ENCODE measurements around the gene SLC6A5. TPM values are rescaled to one million over a fixed set of nuclear protein-coding genes. Genes with fewer than 3 reads are reported as not detected.

SLC6A5 gene
- total and polyA plus RNA-seq, 9 donors, result 0.12 TPM; not detected in 8

DNA sequence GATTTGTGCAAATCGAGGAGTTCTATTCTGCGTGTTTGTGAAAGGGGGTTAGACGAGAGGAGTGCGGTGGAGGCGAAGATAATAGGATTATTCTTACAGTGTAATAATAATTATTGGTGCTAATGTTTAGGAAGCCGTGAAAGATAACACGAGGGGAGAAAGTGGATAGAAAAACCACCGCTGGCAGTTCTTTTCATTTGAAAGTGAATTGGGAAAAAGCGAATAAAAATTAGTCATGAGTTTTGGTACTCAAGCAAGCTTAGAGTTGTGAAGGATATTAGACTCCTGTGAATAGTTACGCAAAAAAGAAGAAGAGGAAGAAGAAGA is 575 bp downstream of the SLC6A5 start:
- H3K27me3 ChIP-seq, result no peaks in the 10 kb centered on the region
- H3K27ac ChIP-seq, result no peak overlapping the region
- intact Hi-C loops (cut with DNase I), result loop anchor here in 1 of 4 donors (10.0 kb wide), 1 partner anchor 195 kb away; no protein-coding TSS in a partner anchor
- H3K4me3 ChIP-seq, result no peak overlapping the region
- H3K4me1 ChIP-seq (ENCODE audit: insufficient read depth), result no peaks in the 10 kb centered on the region
- H3K36me3 ChIP-seq, result no peaks in the 10 kb centered on the region
- 14 to 20% (median 18%) methylated on average over 10 of the region's 10 CpGs for WGBS, 3 donors
- no peaks in the 10 kb centered on the region for H3K9me3 ChIP-seq
- TF ChIP-seq POLR2A (IDR thresholded peaks at IDR 0.05) (no peak), EP300 (IDR thresholded peaks at IDR 0.05) (no peak)
- TF ChIP-seq, protein P1, sequence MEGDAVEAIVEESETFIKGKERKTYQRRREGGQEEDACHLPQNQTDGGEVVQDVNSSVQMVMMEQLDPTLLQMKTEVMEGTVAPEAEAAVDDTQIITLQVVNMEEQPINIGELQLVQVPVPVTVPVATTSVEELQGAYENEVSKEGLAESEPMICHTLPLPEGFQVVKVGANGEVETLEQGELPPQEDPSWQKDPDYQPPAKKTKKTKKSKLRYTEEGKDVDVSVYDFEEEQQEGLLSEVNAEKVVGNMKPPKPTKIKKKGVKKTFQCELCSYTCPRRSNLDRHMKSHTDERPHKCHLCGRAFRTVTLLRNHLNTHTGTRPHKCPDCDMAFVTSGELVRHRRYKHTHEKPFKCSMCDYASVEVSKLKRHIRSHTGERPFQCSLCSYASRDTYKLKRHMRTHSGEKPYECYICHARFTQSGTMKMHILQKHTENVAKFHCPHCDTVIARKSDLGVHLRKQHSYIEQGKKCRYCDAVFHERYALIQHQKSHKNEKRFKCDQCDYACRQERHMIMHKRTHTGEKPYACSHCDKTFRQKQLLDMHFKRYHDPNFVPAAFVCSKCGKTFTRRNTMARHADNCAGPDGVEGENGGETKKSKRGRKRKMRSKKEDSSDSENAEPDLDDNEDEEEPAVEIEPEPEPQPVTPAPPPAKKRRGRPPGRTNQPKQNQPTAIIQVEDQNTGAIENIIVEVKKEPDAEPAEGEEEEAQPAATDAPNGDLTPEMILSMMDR (IDR thresholded peaks at IDR 0.05), result no peak
- no peak for DNase-seq

DNA sequence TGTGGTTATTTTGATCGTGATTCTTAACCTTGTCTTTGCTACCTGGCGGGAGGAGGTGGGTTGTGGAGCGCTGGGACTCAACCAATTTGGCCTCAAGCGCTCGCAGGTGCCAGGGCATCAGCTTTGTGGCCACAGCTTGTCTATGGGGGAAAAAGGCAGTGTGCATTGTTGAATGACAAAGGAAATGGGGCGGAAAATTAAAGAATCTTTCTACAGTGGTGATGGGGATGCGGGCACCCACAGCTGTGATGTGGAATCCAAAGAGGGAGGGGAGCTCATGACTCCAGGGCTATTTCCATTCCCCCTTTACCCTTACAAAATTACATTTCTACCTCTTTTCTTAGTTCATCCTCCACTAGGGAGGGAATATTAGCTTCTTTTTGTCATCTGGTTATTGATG is 1.1 kb downstream of the SLC6A5 start:
- H3K27me3 ChIP-seq, result no peaks in the 10 kb centered on the region
- TF ChIP-seq EP300 (IDR thresholded peaks at IDR 0.05) (no peak), POLR2A (IDR thresholded peaks at IDR 0.05) (no peak)
- TF ChIP-seq, protein P1 (IDR thresholded peaks at IDR 0.05), result no peak
- intact Hi-C loops (cut with DNase I), result loop anchor here in 1 of 4 donors (10.0 kb wide), 1 partner anchor 196 kb away; no protein-coding TSS in a partner anchor
- no peak overlapping the region for H3K4me3 ChIP-seq
- no peaks in the 10 kb centered on the region for H3K4me1 ChIP-seq (ENCODE audit: insufficient read depth)
- no peak for DNase-seq
- no peaks in the 10 kb centered on the region for H3K36me3 ChIP-seq
- no peak overlapping the region for H3K27ac ChIP-seq
- 12 to 15% (median 12%) methylated on average over 7 of the region's 7 CpGs for WGBS, 3 donors
- H3K9me3 ChIP-seq, result no peaks in the 10 kb centered on the region

DNA sequence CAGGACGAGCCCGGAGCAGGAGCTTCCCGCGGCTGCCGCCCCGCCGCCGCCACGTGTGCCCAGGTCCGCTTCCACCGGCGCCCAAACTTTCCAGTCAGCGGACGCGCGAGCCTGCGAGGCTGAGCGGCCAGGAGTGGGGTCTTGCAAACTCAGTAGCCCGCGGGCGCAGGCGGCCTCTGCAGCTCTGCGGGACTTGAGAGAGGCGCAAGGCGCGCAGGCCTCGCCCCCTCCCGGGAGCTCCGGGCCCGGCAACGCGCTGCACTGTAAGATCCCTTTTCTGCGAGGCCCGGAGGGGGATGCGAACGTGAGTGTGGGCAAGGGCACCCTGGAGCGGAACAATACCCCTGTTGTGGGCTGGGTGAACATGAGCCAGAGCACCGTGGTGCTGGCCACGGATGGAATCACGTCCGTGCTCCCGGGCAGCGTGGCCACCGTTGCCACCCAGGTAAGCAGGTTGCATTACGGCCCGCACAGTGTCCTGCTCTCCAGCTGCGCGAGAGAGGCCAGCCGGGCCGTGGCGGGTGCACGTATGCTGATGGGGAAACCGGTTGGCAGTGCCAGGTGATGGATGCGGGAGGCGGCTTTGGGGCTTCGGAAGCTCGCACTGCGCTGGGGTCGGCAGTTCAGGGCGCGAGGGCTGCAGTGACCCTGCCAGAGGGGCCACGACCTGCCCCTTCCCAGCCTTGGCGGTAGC is 2.0 kb downstream of the SLC6A5 start:
- no peak for TF ChIP-seq EP300 (IDR thresholded peaks at IDR 0.05)
- no peak for TF ChIP-seq POLR2A (IDR thresholded peaks at IDR 0.05)
- TF ChIP-seq, protein P1 (IDR thresholded peaks at IDR 0.05), result no peak
- WGBS, 3 donors, result 1 to 5% (median 1%) methylated on average over 54 to 63 of the region's 63 CpGs
- Histone ChIP-seq H3K9me3 (no peaks in the 10 kb centered on the region), H3K36me3 (no peaks in the 10 kb centered on the region), H3K4me1 (ENCODE audit: insufficient read depth) (no peaks in the 10 kb centered on the region), H3K27ac (no peak overlapping the region), H3K4me3 (no peak overlapping the region), H3K27me3 (no peaks in the 10 kb centered on the region)
- no peak for DNase-seq
- intact Hi-C loops (cut with DNase I), result loop anchor here in 1 of 4 donors (10.0 kb wide), 1 partner anchor 197 kb away; no protein-coding TSS in a partner anchor

DNA sequence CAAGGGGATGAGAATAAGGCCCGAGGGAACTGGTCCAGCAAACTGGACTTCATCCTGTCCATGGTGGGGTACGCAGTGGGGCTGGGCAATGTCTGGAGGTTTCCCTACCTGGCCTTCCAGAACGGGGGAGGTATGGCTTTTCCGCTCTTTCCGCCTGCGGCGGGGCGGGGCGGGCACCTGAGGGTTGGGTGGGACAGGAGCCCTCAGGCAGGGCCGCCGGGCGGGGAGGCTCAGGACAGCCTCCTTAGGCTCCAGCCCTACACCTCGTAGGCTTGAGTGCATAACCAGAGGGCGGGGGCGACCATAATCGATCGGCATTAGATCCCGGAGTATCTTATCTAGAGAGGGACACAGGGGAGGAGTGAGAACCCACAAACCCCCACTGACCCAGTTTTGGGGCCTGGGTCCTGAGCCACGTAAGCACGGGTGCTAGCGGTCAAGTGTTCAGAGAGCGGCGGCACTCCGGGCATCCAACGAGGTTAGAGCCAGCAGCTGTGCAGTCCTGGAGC is 4.9 kb downstream of the SLC6A5 start:
- Histone ChIP-seq H3K4me3 (no peak overlapping the region), H3K36me3 (no peaks in the 10 kb centered on the region), H3K27ac (no peak overlapping the region), H3K9me3 (no peaks in the 10 kb centered on the region), H3K4me1 (ENCODE audit: insufficient read depth) (no peaks in the 10 kb centered on the region), H3K27me3 (no peaks in the 10 kb centered on the region)
- DNase-seq, result no peak
- intact Hi-C loops (cut with DNase I), result loop anchor here in 1 of 4 donors (10.0 kb wide), 1 partner anchor 200 kb away; no protein-coding TSS in a partner anchor
- TF ChIP-seq, protein P1 (IDR thresholded peaks at IDR 0.05), result no peak
- WGBS, 3 donors, result 5 to 36% (median 6%) methylated on average over 17 to 25 of the region's 25 CpGs

All from ovary (tissue), 9 donors.